ENCODE measurements around the gene CGREF1.
A peak's percentile ranks its signal among the peaks of the same experiment; 100 is the strongest.

GRCh38 chr2:27065128-27065527 is 53.8 kb downstream of the CGREF1 start:
- TF ChIP-seq ELF1 (IDR thresholded peaks at IDR 0.05), result no peak
- TF ChIP-seq CTCF (IDR thresholded peaks at IDR 0.05), result no peak
- TF ChIP-seq SMC3 (IDR thresholded peaks at IDR 0.05; ENCODE audit: low read depth, low read length), result no peak
- no peak for TF ChIP-seq SIN3A (IDR thresholded peaks at IDR 0.05; ENCODE audit: borderline replicate concordance, low read depth, low read length)
- TF ChIP-seq EZH2phosphoT487 (IDR thresholded peaks at IDR 0.05; ENCODE audit: borderline replicate concordance, low read depth), result no peak
- no peak for TF ChIP-seq EP300 (IDR thresholded peaks at IDR 0.05; ENCODE audit: borderline replicate concordance in 1 of 2, low read depth in 1 of 2, low read length in 1 of 2)
- 0 out of 2 replicates have a peak, but pooled peaks have one; percentile 11 for TF ChIP-seq POLR2AphosphoS5 (IDR thresholded peaks at IDR 0.05; ENCODE audit: low read depth, low read length)
- no peak for TF ChIP-seq YY1 (IDR thresholded peaks at IDR 0.05; ENCODE audit: low read depth)
- TF ChIP-seq TEAD4 (IDR thresholded peaks at IDR 0.05; ENCODE audit: borderline replicate concordance, insufficient read depth), result no peak
- TF ChIP-seq FOXM1 (IDR thresholded peaks at IDR 0.05; ENCODE audit: low read depth), result no peak
- no peak for TF ChIP-seq MAX (IDR thresholded peaks at IDR 0.05; ENCODE audit: low read depth)
- no peak for TF ChIP-seq ZBTB33 (IDR thresholded peaks at IDR 0.05; ENCODE audit: borderline replicate concordance, low read depth)
- TF ChIP-seq RAD21 (IDR thresholded peaks at IDR 0.05; ENCODE audit: low read length), result no peak

All from SK-N-SH (cell line).